Fibroblast of mammary gland (primary cell): ENCODE data around the gene FNBP1L.
A peak's percentile ranks its signal among the peaks of the same experiment; 100 is the strongest.

Experiments used
- DNase-seq: peaks from one replicate; pipeline ENCODE4 v3.0.0-alpha.2; 2010; ENCODE audit warnings: low read depth
- H3K4me3 ChIP-seq: 2 replicates; pipeline ENCODE4 v1.5.1; 2011; ENCODE audit warnings: low read depth, mild to moderate bottlenecking, low read length, moderate library complexity; ENCODE audit not compliant: control insufficient read depth
- TF ChIP-seq, protein P1 (sequence below): conservative IDR thresholded peaks from 2 replicates; pipeline ENCODE4 v1.5.1; 2011; ENCODE audit warnings: low read depth, low read length, inconsistent platforms; ENCODE audit not compliant: control insufficient read depth, insufficient read depth

The FNBP1L gene

DNA sequence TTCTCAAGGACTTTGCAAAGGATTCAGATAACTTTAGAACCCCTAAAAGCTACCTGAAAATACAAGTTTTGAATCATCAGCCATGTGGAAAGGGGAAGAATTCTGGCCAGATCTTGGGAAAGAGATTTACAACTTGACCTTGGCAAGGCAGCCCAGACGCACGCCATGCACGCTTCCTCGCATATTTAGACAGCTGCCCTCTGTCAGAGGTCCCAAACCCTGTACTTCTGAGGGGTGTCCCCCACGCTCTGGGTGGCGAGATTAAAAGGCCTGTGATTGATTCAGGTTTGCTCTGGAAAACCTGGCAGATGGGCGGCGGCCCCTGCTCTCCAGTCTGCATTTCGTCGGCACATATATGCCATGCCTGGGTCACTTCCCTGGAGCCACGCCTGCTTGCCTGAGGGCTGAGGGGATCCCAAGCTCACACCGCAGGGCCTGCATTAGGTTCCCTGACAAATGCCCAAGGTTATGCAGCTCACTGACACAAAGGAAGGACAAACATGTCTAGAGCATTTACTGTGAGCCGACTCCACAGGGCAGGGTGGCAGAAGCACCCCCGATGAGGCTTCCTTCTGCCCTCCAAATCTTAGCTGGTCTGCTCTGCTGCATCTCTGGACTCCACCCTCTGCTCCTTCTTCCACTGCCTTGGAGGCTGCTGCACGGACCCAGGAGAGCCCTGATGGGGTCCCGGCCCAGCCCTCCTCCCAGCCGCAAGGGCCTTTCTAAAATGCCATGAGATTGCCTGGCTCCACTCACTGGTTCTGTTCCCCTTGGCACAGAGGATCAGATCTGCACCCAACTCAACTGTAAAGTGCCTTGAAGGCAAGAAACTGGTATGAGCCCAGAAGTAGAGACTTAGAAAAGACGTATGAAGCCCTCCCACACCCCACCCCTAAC, 129.9 kb downstream of the FNBP1L start:
- TF ChIP-seq, protein P1, sequence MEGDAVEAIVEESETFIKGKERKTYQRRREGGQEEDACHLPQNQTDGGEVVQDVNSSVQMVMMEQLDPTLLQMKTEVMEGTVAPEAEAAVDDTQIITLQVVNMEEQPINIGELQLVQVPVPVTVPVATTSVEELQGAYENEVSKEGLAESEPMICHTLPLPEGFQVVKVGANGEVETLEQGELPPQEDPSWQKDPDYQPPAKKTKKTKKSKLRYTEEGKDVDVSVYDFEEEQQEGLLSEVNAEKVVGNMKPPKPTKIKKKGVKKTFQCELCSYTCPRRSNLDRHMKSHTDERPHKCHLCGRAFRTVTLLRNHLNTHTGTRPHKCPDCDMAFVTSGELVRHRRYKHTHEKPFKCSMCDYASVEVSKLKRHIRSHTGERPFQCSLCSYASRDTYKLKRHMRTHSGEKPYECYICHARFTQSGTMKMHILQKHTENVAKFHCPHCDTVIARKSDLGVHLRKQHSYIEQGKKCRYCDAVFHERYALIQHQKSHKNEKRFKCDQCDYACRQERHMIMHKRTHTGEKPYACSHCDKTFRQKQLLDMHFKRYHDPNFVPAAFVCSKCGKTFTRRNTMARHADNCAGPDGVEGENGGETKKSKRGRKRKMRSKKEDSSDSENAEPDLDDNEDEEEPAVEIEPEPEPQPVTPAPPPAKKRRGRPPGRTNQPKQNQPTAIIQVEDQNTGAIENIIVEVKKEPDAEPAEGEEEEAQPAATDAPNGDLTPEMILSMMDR, result no peak
- H3K4me3 ChIP-seq, result no peak overlapping the region
- DNase-seq, result no peak

- TF ChIP-seq, protein P1, result no peak
These were observed 130.5 kb downstream of the FNBP1L start for GRCh38 chr1:93578433-93578830.

GRCh38 chr1:93578911-93579825, 131.2 kb downstream of the FNBP1L start:
- no peak overlapping the region for H3K4me3 ChIP-seq
- TF ChIP-seq, protein P1, result no peak
- no peak for DNase-seq

More at GRCh38 chr1:93578433-93578830, 130.5 kb downstream of the FNBP1L start:
- no peak for DNase-seq
- no peak overlapping the region for H3K4me3 ChIP-seq

DNA sequence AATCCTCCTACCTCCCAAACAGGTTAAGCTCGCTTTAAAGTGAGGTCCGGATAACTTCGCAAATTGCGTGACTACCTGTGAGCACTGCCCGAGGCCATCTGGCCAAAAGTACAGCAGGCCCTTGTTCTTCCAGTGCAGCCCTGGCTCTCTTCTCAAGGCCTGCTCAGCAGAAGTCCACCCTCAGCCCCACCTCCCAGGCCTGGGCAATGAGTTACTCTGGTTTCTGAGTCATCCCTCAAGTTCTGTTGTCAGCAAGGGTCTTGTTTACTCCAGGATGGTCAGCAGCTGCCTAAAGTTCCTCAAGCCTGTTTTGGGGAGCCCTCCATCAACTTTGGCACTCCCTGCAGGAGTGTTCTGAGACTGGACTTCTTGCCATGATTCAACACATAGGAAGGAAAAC, 132.0 kb downstream of the FNBP1L start:
- TF ChIP-seq, protein P1, result no peak
- H3K4me3 ChIP-seq, result no peak overlapping the region
- peak; percentile 98 for DNase-seq

GRCh38 chr1:93581917-93582850, 134.3 kb downstream of the FNBP1L start:
- TF ChIP-seq, protein P1, result no peak
- H3K4me3 ChIP-seq, result no peak overlapping the region
- DNase-seq, result no peak
